IPS-NIHi11 (cell line): ENCODE results near the gene SPHK1.

Experiments used
- DNase-seq: peaks from one replicate; pipeline ENCODE4 v3.0.0; 2012; ENCODE audit warnings: mixed read lengths, low spot score

The SPHK1 gene

DNA sequence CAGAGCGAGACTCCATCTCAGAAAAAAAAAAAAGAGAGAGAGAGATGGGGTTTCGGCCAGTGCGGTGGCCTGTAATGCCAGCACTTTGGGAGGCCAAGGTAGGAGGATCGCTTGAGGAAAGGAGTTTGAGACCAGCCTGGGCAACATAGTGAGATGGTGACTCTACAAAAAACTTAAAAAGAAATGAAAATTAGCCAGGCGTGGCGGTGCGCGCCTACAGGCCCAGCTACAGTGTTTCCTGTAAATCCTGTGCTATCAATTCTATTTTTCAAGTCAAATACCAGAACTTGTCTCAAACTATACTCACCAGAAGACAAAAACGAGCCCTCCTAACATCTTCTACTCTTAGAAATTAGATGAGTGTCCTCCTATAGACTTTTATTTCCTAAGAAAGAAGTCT is 49.3 kb downstream of the SPHK1 start:
- no peak for DNase-seq

DNA sequence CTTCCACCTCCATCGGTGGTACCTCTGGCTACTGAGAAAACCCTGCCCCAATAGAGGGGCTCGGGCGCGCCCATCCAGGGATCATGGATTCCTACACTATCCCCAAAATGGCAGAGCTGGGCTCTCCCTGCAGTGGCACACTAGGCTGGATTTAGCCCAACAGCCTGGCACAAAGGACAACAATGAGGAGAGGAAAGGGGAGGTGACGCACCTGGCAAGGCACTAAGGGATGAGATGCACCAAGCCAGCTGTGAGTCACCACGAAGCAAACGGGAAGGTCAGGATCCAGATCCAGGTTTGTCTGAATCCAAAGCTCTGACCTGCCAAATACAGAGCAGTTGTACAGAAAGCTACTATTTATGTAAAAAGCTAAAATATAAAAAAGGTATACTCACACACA is 50.5 kb downstream of the SPHK1 start:
- DNase-seq, result no peak

DNA sequence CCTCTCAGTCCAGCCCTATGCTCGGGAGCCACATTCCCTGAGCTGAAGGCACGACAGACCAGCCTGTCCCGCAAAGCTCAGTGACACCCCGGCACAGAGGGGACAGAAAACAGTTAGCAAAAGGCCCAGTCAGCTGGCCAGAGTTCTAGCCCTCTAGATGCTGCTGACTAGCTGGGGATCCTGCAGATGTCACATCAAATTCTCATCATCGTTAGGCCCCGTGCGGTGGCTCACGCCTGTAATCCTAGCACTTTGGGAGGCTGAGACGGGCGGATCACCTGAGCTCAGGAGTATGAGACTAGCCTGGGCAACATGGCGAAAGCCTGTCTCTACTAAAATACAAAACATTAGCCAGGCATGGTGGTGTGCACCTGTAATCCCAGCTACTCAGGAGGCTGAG is 51.3 kb downstream of the SPHK1 start:
- DNase-seq, result no peak
